Hepatic stellate cell (primary cell): ENCODE measurements around the gene UAP1L1.
"Not testable (repeated sequence)": the region's sequence is repeated elsewhere in the genome, so short reads cannot be mapped to it uniquely, and the experiment has no call there.

Experiments used
- DNase-seq: peaks from one replicate; pipeline ENCODE4 v3.0.0; 2011; ENCODE audit warnings: low spot score

Gene UAP1L1

GRCh38 chr9:137114613-137115393 is 37.5 kb downstream of the UAP1L1 start, which contains the start of gene DPP7:
Gene DPP7, minus strand, starts transcription at chr9:137114733. Its CDS starts 20 bp downstream, at chr9:137114713.
- DNase-seq = peak; percentile 87

- DNase-seq = no peak
Measured at GRCh38 chr9:137115394-137116026, 38.2 kb downstream of the UAP1L1 start.

- no peak for DNase-seq
Measured at GRCh38 chr9:137116027-137116507, 38.8 kb downstream of the UAP1L1 start.

- DNase-seq = no peak
Measured at GRCh38 chr9:137116728-137117127, 39.4 kb downstream of the UAP1L1 start.

GRCh38 chr9:137117269-137117731 is 40.0 kb downstream of the UAP1L1 start:
- DNase-seq = no peak

GRCh38 chr9:137118092-137118603 is 40.8 kb downstream of the UAP1L1 start:
- DNase-seq = not testable (repeated sequence)

- not testable (repeated sequence) for DNase-seq
Measured at GRCh38 chr9:137121927-137122795, 44.8 kb downstream of the UAP1L1 start.

GRCh38 chr9:137122796-137123467 is 45.6 kb downstream of the UAP1L1 start:
- not testable (repeated sequence) for DNase-seq

GRCh38 chr9:137123468-137123837 is 46.1 kb downstream of the UAP1L1 start:
- DNase-seq = no peak

GRCh38 chr9:137123952-137124462 is 46.7 kb downstream of the UAP1L1 start:
- DNase-seq = not testable (repeated sequence)

GRCh38 chr9:137126786-137127185 is 49.5 kb downstream of the UAP1L1 start:
- DNase-seq = no peak

- no peak for DNase-seq
Measured at GRCh38 chr9:137127301-137128157, 50.2 kb downstream of the UAP1L1 start.

GRCh38 chr9:137128158-137128861 is 51.0 kb downstream of the UAP1L1 start:
- no peak for DNase-seq

- no peak for DNase-seq
Measured at GRCh38 chr9:137128862-137129455, 51.6 kb downstream of the UAP1L1 start.

GRCh38 chr9:137129456-137130175 is 52.3 kb downstream of the UAP1L1 start:
- DNase-seq = peak; percentile 98

GRCh38 chr9:137130176-137130755 is 52.9 kb downstream of the UAP1L1 start:
- DNase-seq = no peak
